ENCODE data around the gene STIM2.

STIM2 gene

GRCh38 chr4:26837993-26838842 lies 22.4 kb upstream of the STIM2 start:
- DNase-seq, result no peak

- DNase-seq, result no peak
These were observed 21.6 kb upstream of the STIM2 start for GRCh38 chr4:26839016-26839415.

GRCh38 chr4:26839534-26839951 lies 21.1 kb upstream of the STIM2 start:
- DNase-seq, result no peak

GRCh38 chr4:26840786-26841185 lies 19.9 kb upstream of the STIM2 start:
- DNase-seq, result no peak

- DNase-seq, result no peak
These were observed 17.7 kb upstream of the STIM2 start for GRCh38 chr4:26842911-26843310.

- DNase-seq, result no peak
These were observed 10.1 kb upstream of the STIM2 start for GRCh38 chr4:26850528-26850927.

- DNase-seq, result no peak
These were observed 9.5 kb upstream of the STIM2 start for GRCh38 chr4:26851129-26851528.

- DNase-seq, result no peak
These were observed 5.9 kb upstream of the STIM2 start for GRCh38 chr4:26854701-26855100.

GRCh38 chr4:26856906-26857277 lies 3.7 kb upstream of the STIM2 start:
- peak; percentile 55 for DNase-seq

GRCh38 chr4:26857278-26858034 lies 3.2 kb upstream of the STIM2 start:
- peak; percentile 88 for DNase-seq

GRCh38 chr4:26858035-26858918 lies 2.4 kb upstream of the STIM2 start:
- DNase-seq, result peak; percentile 54

GRCh38 chr4:26858947-26859401 lies 1.7 kb upstream of the STIM2 start:
- peak; percentile 54 for DNase-seq

- DNase-seq, result no peak
These were observed 882 bp upstream of the STIM2 start for GRCh38 chr4:26859762-26860156.

- DNase-seq, result no peak
These were observed 337 bp downstream of the STIM2 start for GRCh38 chr4:26860922-26861433.

GRCh38 chr4:26861434-26862186 lies 969 bp downstream of the STIM2 start:
- peak; percentile 85 for DNase-seq

GRCh38 chr4:26862381-26862915 lies 1.8 kb downstream of the STIM2 start:
- DNase-seq, result peak; percentile 53

GRCh38 chr4:26863512-26863911 lies 2.9 kb downstream of the STIM2 start:
- DNase-seq, result peak; percentile 39

- DNase-seq, result peak; percentile 74
These were observed 4.3 kb downstream of the STIM2 start for GRCh38 chr4:26864899-26865298.

- no peak for DNase-seq
These were observed 5.6 kb downstream of the STIM2 start for GRCh38 chr4:26866203-26866602.

- no peak for DNase-seq
These were observed 6.1 kb downstream of the STIM2 start for GRCh38 chr4:26866781-26867180.

GRCh38 chr4:26867914-26868684 lies 7.5 kb downstream of the STIM2 start:
- peak; percentile 40 for DNase-seq
